ENCODE results near the gene ATOH8. TPM values are rescaled to one million over a fixed set of nuclear protein-coding genes. Genes with fewer than 3 reads are reported as not detected.

Gene ATOH8
- polyA plus RNA-seq, 1 of the 3 experiments (the other 2 are of a cell fraction): 5.6 TPM

- Histone ChIP-seq H4K20me1 (ENCODE audit: insufficient read depth) (no peaks in the 10 kb centered on the region), H3K9me2 (no peaks in the 10 kb centered on the region), H3K79me2 (ENCODE audit: insufficient read depth) (no peaks in the 10 kb centered on the region), H3K9ac (no peak overlapping the region), H3K36me3 (replicated peaks in 1 of 2; ENCODE audit: control insufficient read depth in 1 of 2, insufficient read depth in 2 of 2, low read length in 1 of 2) (no peaks in the 10 kb centered on the region), H3F3A (replicated peaks; ENCODE audit: insufficient read depth) (peaks cover 6% of the 10 kb centered on the region), H3K9me3 (no peaks in the 10 kb centered on the region), H3K4me1 (ENCODE audit: control insufficient read depth in 1 of 2, insufficient read depth in 2 of 2, low read depth in 1 of 2, low read length in 1 of 2) (peaks cover 0 to 4% of the 10 kb centered on the region in 2 experiments; a peak in 2 of 4 replicates), H3K27ac (ENCODE audit: low read depth in 2 of 2, low read length in 1 of 2) (no peak overlapping the region), H3K27me3 (ENCODE audit: insufficient read depth) (no peaks in the 10 kb centered on the region), H3K4me3 (ENCODE audit: low read depth in 2 of 2, low read length in 1 of 2) (no peak overlapping the region), H3K4me2 (no peak overlapping the region), H2AFZ (ENCODE audit: low read depth) (no peak overlapping the region)
- peak; percentile 70 for DNase-seq
- ChIA-PET CTCF (interaction anchor here (0.6 to 8.1 kb wide), 49 partner anchors 11 to 451 kb away, joined by 3 to 101 read pairs (median 4); partner anchors contain the start of genes GNLY and SFTPB), POLR2A (no interaction called here)
- TF ChIP-seq EP300 (IDR thresholded peaks at IDR 0.05; ENCODE audit: borderline replicate concordance in 1 of 2, low read depth in 1 of 2, low read length in 1 of 2) (no peak), NFIC (IDR thresholded peaks at IDR 0.05; ENCODE audit: borderline replicate concordance) (no peak), SMC3 (IDR thresholded peaks at IDR 0.05; ENCODE audit: low read depth, low read length) (peak; percentile 78), TCF12 (IDR thresholded peaks at IDR 0.05) (no peak), CTCF (IDR thresholded peaks at IDR 0.05) (peak; percentile 95), MEF2A (IDR thresholded peaks at IDR 0.05; ENCODE audit: borderline replicate concordance, low read depth) (no peak), RXRA (IDR thresholded peaks at IDR 0.05; ENCODE audit: borderline replicate concordance, low read depth) (no peak), FOXJ3 (CRISPR knock-in tag; IDR thresholded peaks at IDR 0.05) (no peak), MXI1 (IDR thresholded peaks at IDR 0.05; ENCODE audit: low read depth, low read length) (no peak), RAD21 (IDR thresholded peaks at IDR 0.05; ENCODE audit: low read length) (peak; percentile 69), USF1 (IDR thresholded peaks at IDR 0.05; ENCODE audit: borderline replicate concordance, low read depth) (no peak), TEAD4 (IDR thresholded peaks at IDR 0.05; ENCODE audit: borderline replicate concordance, insufficient read depth) (no peak), RFX5 (IDR thresholded peaks at IDR 0.05; ENCODE audit: low read length) (no peak), NRF1 (IDR thresholded peaks at IDR 0.05; ENCODE audit: low read depth, low read length) (no peak), SIN3A (IDR thresholded peaks at IDR 0.05; ENCODE audit: borderline replicate concordance, low read depth, low read length) (no peak)
- WGBS (ENCODE audit: low lambda C conversion rate): 2% methylated on average over 10 of the region's 10 CpGs
These were observed 46.5 kb upstream of the ATOH8 start for GRCh38 chr2:85707304-85707703.

GRCh38 chr2:85708641-85709040 is 45.1 kb upstream of the ATOH8 start:
- Histone ChIP-seq H3K79me2 (ENCODE audit: insufficient read depth) (no peaks in the 10 kb centered on the region), H3K4me2 (no peak overlapping the region), H4K20me1 (ENCODE audit: insufficient read depth) (no peaks in the 10 kb centered on the region), H3F3A (replicated peaks; ENCODE audit: insufficient read depth) (no peaks in the 10 kb centered on the region), H3K27ac (ENCODE audit: low read depth in 2 of 2, low read length in 1 of 2) (no peak overlapping the region), H2AFZ (ENCODE audit: low read depth) (no peak overlapping the region), H3K4me3 (ENCODE audit: low read depth in 2 of 2, low read length in 1 of 2) (no peak overlapping the region), H3K9ac (no peak overlapping the region), H3K9me3 (no peaks in the 10 kb centered on the region), H3K9me2 (no peaks in the 10 kb centered on the region), H3K36me3 (replicated peaks in 1 of 2; ENCODE audit: control insufficient read depth in 1 of 2, insufficient read depth in 2 of 2, low read length in 1 of 2) (no peaks in the 10 kb centered on the region), H3K4me1 (ENCODE audit: control insufficient read depth in 1 of 2, insufficient read depth in 2 of 2, low read depth in 1 of 2, low read length in 1 of 2) (no peaks in the 10 kb centered on the region; a peak in 1 of 4 replicates), H3K27me3 (ENCODE audit: insufficient read depth) (no peaks in the 10 kb centered on the region)
- DNase-seq: no peak
- 92% methylated on average over 1 of the region's 1 CpG for WGBS (ENCODE audit: low lambda C conversion rate)
- ChIA-PET CTCF (interaction anchor here (0.8 to 8.1 kb wide), 14 partner anchors 9 to 105 kb away, joined by 3 to 101 read pairs (median 18); partner anchors contain the start of gene GNLY), POLR2A (no interaction called here)
- TF ChIP-seq EP300 (IDR thresholded peaks at IDR 0.05; ENCODE audit: borderline replicate concordance in 1 of 2, low read depth in 1 of 2, low read length in 1 of 2): no peak
- TF ChIP-seq ELF1 (IDR thresholded peaks at IDR 0.05): no peak
- no peak for TF ChIP-seq CHD2 (IDR thresholded peaks at IDR 0.05; ENCODE audit: low read length, partially characterized antibody)
- no peak for TF ChIP-seq RXRA (IDR thresholded peaks at IDR 0.05; ENCODE audit: borderline replicate concordance, low read depth)
- no peak for TF ChIP-seq RCOR1 (IDR thresholded peaks at IDR 0.05; ENCODE audit: low read length)
- no peak for TF ChIP-seq IRF3 (IDR thresholded peaks at IDR 0.05; ENCODE audit: low read depth, low read length)
- TF ChIP-seq FOSL2 (IDR thresholded peaks at IDR 0.05; ENCODE audit: borderline replicate concordance, low read depth): no peak
- TF ChIP-seq RAD21 (IDR thresholded peaks at IDR 0.05; ENCODE audit: low read length): no peak
- TF ChIP-seq NFIC (IDR thresholded peaks at IDR 0.05; ENCODE audit: borderline replicate concordance): no peak
- no peak for TF ChIP-seq FOXJ3 (CRISPR knock-in tag; IDR thresholded peaks at IDR 0.05)
- TF ChIP-seq TCF12 (IDR thresholded peaks at IDR 0.05): no peak
- TF ChIP-seq REST (IDR thresholded peaks at IDR 0.05; ENCODE audit: low read depth, low read length): no peak
- TF ChIP-seq MXI1 (IDR thresholded peaks at IDR 0.05; ENCODE audit: low read depth, low read length): no peak

Measured in SK-N-SH (cell line).